Measurements from ENCODE around the gene SEMA5A.
A peak's percentile ranks its signal among the peaks of the same experiment; 100 is the strongest.

SEMA5A gene

DNA sequence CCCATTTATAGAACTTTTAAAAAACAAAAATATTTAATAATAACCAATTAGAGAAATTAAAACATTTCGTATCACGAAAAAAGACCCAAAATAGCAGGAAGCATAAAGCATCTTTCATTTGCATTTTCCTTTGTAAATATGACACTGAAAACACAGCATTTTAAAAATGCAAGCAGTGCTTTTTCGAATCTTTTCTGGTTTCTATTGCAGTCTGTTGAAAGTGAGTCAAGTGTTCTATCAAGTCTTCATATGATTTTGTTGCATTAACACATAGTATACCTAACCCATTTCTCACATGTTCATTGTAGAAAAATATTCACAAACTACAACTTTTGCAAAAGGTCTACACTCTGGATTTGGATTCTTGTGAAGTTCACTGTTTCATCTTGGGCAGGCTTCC is 198.8 kb downstream of the SEMA5A start:
- no peak for DNase-seq (ENCODE audit: extremely low read depth, low read depth)
- TF ChIP-seq, protein P1, sequence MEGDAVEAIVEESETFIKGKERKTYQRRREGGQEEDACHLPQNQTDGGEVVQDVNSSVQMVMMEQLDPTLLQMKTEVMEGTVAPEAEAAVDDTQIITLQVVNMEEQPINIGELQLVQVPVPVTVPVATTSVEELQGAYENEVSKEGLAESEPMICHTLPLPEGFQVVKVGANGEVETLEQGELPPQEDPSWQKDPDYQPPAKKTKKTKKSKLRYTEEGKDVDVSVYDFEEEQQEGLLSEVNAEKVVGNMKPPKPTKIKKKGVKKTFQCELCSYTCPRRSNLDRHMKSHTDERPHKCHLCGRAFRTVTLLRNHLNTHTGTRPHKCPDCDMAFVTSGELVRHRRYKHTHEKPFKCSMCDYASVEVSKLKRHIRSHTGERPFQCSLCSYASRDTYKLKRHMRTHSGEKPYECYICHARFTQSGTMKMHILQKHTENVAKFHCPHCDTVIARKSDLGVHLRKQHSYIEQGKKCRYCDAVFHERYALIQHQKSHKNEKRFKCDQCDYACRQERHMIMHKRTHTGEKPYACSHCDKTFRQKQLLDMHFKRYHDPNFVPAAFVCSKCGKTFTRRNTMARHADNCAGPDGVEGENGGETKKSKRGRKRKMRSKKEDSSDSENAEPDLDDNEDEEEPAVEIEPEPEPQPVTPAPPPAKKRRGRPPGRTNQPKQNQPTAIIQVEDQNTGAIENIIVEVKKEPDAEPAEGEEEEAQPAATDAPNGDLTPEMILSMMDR (IDR thresholded peaks at IDR 0.05; ENCODE audit: low read depth, low read length): no peak

DNA sequence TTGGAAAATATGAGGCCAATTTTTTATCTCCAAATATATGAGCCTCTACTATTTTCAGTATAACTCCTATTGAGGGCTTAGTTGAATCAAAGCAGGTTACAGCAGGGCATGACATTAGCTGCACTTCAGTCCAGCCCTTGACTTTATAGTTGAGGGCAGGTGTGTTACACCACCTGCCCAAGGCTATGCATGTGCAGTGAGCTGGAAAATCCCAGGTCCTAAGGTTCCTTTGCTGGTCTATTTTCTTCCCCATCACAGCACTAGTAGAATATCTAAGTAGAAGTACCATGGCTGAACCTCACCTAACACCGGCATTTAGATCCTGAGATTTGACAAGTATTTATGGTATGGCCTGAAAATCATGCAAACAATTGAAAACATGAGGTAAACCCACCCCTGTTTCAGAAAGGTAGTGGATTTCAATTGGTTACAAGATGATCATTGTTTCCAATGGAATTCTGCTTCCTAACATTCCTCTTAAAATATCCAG is 201.1 kb downstream of the SEMA5A start:
- DNase-seq (ENCODE audit: extremely low read depth, low read depth): no peak
- TF ChIP-seq, protein P1 (IDR thresholded peaks at IDR 0.05; ENCODE audit: low read depth, low read length): no peak

DNA sequence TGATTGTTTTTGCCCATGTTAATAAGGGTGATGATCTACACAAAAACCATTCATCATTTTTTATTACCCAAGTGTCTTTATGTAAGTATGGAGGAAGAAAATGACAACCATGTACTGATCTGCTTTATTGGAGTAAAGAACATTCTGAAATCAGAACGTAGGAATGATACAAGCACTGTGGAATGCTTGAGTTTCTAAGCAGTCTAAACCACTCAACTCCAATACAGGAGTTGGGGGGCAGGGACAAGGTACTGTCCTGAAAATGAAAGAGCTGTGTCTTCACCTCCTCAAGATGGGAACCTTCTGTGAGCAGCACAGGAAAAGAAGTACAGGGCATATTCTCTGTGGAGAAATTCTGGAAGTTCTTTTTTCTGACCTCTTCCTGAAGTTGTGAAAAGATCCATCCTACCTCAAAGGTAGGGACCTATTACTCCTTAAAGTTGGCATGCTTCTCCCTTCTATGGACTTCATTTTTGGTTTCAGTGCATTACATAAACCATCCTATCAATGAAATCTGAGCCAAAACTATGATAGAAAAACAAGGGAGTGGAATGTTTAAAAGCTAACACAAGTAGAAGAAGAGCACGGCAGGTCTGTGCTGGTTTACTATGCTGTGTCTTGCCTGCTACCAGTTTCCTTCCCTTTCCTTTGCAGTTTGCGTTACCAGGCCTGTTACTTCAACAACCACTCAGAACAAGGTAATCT is 202.6 kb downstream of the SEMA5A start:
- no peak for DNase-seq (ENCODE audit: extremely low read depth, low read depth)
- TF ChIP-seq, protein P1 (IDR thresholded peaks at IDR 0.05; ENCODE audit: low read depth, low read length): no peak

DNA sequence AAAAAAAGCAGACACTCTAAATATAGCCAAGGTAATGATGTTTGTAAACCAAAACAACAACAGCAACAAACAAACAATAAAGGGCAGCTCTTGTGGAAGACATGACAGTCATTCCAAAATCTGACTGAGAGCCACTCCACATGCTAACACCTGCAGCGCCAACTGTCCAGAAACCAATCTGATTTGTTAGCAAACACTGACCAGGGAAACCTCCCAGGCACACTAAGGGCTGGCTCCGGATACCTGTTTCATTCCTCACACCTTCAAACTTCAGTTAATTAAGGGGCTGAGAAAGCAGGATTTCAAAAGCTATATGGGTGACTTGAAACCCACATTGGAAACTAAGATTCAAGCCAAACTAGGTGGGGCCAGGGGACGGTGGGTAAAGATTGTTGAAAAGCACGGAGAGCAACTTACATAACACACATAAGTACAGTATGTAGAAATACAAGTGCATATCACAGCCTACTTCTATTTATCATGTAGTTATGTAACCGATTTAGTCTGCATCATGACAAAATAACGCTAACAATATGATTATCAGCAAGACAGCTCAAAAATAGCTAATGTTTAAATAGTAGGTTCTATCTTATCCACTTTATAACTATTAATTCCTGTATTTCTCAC is 203.6 kb downstream of the SEMA5A start:
- no peak for DNase-seq (ENCODE audit: extremely low read depth, low read depth)
- TF ChIP-seq, protein P1 (IDR thresholded peaks at IDR 0.05; ENCODE audit: low read depth, low read length): no peak

DNA sequence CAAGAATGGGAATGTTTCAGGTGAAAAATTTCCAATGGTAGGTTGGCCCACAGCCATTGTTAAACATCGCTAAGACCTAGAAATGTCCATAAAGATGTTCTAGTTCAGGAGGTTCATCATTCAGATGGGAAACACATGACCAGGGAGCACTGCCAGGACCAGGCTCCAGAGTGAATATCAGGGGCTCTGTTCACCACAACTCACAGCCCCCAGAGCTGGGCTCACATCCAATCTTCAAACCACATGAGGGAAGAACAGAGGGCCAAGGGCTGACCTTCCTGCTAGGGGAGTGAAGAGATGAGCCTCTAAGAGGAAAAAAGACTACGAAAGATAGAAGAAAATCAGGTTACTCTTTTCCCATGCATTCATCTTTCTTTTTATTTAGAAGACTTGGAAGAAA is 205.8 kb downstream of the SEMA5A start:
- no peak for DNase-seq (ENCODE audit: extremely low read depth, low read depth)
- TF ChIP-seq, protein P1 (IDR thresholded peaks at IDR 0.05; ENCODE audit: low read depth, low read length): no peak

DNA sequence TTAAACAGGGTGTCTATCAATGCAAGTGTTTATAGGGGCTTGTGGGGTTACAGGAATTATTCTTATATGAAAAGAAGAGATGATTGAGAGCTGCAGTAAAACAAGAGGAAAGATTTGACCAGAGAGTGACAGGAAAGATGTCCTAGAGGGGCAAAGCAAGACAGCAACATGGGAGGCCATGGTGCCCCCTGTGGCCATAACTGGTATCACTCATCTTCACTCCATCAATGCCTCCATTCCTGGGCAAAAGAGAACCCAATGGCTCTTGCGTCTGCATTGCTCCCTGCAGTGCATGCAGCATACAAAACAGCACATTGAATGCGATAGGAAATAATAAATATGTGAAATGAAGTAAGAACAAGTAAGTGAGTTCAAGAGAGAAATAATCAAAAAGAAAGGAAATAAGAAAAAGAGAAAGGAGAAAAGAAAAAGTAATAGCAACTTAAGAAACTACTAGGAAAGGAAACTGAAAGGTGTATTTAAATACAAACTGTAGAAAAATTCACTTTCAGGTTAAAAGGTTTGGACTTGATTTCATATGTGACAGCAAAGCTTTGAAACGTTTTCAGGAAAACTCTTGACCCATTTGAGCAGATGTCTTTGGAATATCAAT is 206.6 kb downstream of the SEMA5A start:
- TF ChIP-seq, protein P1 (IDR thresholded peaks at IDR 0.05; ENCODE audit: low read depth, low read length): peak; percentile 25
- DNase-seq (ENCODE audit: extremely low read depth, low read depth): no peak

DNA sequence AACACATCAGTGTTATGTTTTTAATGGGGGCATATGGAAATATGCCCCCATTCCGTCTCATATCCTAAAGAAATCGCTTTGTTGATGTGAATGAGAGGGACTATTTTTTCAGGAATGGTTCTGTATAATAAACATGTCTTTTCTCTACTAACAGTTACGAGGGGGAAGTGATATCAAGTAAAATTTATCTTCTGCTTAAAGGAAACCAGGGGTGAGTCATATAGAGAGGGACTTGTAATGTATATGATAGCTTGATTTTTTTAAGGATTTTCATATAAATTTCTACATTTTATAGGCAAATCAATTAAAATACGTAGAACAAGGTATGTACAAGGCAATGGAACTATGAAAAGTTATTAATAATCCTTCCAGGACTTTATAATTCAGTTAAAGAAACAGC is 207.1 kb downstream of the SEMA5A start:
- TF ChIP-seq, protein P1 (IDR thresholded peaks at IDR 0.05; ENCODE audit: low read depth, low read length): no peak
- DNase-seq (ENCODE audit: extremely low read depth, low read depth): no peak

Measured in AG09319 (cell line).